Sigmoid colon (tissue), 4 donors: Measurements from ENCODE around the gene PRDM5.

ENCODE experiments used
- CTCF ChIP-seq, 4 experiments: fragments of 450-650 bp in 3 of 4; fragments of 200-600 bp in 1 of 4; IDR thresholded peaks; one replicate each; pipeline ENCODE4 v1.5.1; 2016 to 2019; ENCODE audit warnings: antibody characterized with exemption in 4 of 4, mild to moderate bottlenecking in 3 of 4, moderate library complexity in 2 of 4
- EP300 ChIP-seq, 4 donors: sonication (generic); formaldehyde crosslinking; IDR thresholded peaks; one replicate each; pipeline ENCODE4 v1.6.1; 2017; ENCODE audit warnings: antibody characterized with exemption in 4 of 4
- POLR2A ChIP-seq, 2 donors: fragments of 450-650 bp; IDR thresholded peaks; one replicate each; pipeline ENCODE4 v1.6.1; 2016; ENCODE audit warnings: antibody characterized with exemption in 2 of 2, mild to moderate bottlenecking in 2 of 2, moderate library complexity in 2 of 2
- POLR2AphosphoS5 ChIP-seq, 4 donors: sonication (generic); formaldehyde crosslinking; IDR thresholded peaks; one replicate each; pipeline ENCODE4 v1.6.1; 2017; ENCODE audit warnings: antibody characterized with exemption in 4 of 4

DNA sequence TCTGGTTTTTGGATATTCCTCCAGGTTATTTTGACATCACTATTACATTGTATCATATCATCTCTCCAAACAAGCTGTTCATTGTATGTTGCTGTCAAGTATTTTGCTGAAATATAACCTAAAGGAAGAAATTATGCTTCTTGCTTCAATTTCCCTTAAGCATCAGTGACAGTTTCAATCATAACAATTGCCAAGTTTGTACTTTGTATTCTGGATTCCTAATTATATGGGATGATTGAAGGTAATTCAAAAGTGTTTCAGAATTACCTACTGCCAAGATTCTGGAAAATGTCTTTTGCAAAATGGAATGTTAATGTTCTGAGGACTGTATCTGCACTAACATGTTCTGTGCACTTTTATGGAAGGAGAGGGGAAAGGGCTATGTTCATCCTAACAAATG is 228.7 kb downstream of the PRDM5 start:
- TF ChIP-seq POLR2A (IDR thresholded peaks at IDR 0.05) (no peak), CTCF (IDR thresholded peaks at IDR 0.05) (no peak), POLR2AphosphoS5 (IDR thresholded peaks at IDR 0.05) (no peak), EP300 (IDR thresholded peaks at IDR 0.05) (no peak)
